SK-MEL-5 (cell line): ENCODE results near the gene TMEM108. TPM values are rescaled to one million over a fixed set of nuclear protein-coding genes. Genes with fewer than 3 reads are reported as not detected.

Experiments
- DNase-seq: peaks from one replicate; pipeline ENCODE4 v3.0.0-alpha.2; 2016; ENCODE audit warnings: low read depth, low spot score
- in situ Hi-C: cut with HindIII; loops from 2 replicates; pipeline ENCODE4 v1.10.0; 2016; ENCODE audit warnings: low sequenced_read_pairs, high pct_unique_total_duplicates, low pct_unique_long_range_greater_than_20kb
- total RNA-seq: library from RNA; depleted of rRNA; stranded (reverse); fragments of >200 nt; shearing (Covaris generic); gene quantifications from 2 replicates; pipeline ENCODE4 v1.2.3, GENCODE V29; 2014

TMEM108 gene
- total RNA-seq, 1 experiment from 2014 or later: 0.13 TPM

DNA sequence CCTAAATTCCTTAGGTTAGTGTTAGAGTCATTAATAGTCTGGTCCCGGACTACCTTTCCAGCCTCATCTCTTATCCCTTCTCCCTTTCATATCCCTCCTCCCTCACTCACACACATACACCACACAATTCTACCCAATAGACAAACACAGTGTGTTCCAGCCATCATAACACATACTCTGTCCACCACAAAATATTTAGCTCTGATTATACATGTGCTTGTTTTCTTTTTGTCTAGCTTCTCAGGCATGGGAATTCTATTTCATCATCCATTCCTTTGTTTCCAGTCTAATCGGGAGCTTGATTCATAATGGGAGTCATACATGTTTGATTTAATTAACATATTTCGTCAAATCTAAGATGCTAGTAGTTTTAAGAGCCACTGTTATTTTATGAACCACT lies 199.8 kb downstream of the TMEM108 start:
- in situ Hi-C loops: no loop called here
- DNase-seq: no peak

DNA sequence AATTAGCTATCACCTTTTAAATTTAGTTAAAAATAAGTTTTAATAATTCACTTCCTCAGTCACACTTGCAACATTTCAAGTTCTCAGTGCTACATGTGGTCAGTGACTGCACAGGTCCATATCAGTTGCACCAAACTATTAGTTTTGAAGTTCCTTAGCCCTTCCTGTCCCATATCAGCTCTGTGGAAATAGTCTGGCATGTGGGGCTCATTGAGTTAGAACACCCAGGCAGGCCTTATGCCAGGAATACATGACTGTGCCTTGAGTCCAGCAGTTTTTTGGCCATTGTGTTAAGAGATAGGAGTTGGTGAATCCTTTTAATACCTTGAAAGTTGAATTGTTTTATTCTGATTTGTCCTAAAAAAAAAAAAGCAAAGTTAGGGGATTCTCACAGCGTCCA lies 207.9 kb downstream of the TMEM108 start:
- no peak for DNase-seq
- in situ Hi-C loops: no loop called here

DNA sequence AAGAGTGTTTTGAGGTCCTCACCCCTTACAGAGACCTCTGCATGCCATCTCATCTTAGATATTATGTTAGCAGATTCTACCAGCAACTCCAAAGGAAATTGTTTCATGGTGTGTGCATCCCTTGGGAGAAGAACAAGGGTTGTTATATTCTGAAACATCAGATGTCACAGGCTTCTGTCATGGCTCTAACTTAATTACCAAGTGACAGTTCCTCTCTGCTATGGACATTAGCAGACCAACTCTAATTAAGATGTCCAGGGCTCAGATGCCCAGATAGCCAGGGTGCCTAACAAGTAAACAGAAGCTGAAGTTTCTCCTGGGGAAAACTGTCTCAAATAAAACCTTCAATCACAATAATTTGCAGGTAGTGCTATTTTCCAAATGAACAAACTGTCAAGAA lies 208.6 kb downstream of the TMEM108 start:
- DNase-seq: no peak
- in situ Hi-C loops: no loop called here

DNA sequence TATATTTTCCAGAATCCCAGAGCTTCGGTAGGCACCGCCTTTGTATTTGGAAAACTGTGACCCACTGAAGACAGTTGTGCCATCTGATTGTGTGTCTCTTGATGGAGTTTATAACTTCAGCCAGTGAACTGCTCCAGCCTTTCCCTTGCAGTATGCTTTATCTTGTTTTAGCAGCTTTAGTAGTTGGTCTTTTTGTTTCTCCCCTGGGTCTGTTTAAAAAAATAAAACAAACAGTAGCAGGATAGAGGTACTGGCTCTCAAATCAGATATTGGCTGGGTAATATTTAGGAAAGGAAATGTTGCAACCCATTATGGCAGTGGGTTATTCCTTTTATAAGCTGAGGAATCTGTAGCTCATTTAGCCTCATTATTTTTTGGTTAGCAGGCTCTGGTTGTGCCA lies 210.2 kb downstream of the TMEM108 start:
- no peak for DNase-seq
- in situ Hi-C loops: no loop called here

DNA sequence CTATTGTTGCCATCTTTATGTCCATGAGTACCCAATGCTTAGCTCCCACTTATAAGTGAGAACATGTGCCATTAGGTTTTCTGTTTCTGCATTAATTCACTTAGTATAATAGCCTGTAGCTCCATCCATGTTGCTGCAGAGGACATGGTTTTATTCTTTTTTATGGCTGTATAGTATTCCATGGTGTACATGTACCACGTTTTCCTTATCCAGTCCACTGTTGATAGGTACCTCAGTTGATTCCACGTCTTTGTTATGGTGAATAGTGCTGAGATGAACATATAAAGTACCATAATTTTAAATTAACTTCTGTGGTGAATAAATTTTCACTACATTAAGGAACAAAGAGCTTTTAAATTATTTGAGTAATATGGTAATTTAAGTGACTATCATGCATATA lies 211.3 kb downstream of the TMEM108 start:
- DNase-seq: no peak
- in situ Hi-C loops: no loop called here

DNA sequence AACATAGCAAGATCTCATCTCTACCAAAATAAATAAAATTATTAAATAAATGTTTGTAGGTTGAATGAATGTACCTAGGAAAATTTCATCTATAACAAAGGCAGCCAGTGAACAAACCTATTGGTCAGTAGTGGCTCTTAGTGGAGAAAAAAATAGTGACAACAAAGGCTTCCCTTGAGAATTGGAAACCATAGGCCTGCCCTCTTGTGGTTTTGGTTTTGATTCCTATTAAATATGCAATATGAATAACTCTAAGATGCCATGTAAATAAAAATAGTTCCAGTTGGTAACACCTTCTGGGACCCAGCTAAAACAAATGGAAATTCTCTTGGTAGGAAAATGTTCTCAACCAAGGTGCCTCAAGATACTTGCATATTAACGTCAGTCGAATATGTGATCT lies 216.0 kb downstream of the TMEM108 start:
- in situ Hi-C loops: no loop called here

DNA sequence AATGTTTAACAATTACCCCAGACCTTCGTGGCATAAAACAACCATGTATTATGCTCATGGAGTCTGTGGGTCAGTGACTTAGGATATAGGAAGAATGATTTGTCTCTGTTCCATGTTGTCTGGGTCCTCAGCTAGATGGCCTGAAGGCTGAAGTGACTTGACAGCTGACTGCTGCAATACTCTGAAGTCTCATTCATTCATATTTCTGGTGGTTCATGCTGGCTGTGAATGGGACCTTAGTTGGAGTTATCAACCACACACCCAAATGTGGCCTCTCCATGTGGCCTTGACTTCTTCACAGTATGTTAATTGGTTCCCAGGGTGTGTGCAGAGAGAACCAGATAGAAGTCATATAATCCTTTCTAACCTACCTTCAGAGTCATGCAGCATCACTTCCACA lies 216.5 kb downstream of the TMEM108 start:
- in situ Hi-C loops: no loop called here
- peak; percentile 36 for DNase-seq

More for the DNA sequence above, 216.0 kb downstream of the TMEM108 start:
- DNase-seq: no peak

DNA sequence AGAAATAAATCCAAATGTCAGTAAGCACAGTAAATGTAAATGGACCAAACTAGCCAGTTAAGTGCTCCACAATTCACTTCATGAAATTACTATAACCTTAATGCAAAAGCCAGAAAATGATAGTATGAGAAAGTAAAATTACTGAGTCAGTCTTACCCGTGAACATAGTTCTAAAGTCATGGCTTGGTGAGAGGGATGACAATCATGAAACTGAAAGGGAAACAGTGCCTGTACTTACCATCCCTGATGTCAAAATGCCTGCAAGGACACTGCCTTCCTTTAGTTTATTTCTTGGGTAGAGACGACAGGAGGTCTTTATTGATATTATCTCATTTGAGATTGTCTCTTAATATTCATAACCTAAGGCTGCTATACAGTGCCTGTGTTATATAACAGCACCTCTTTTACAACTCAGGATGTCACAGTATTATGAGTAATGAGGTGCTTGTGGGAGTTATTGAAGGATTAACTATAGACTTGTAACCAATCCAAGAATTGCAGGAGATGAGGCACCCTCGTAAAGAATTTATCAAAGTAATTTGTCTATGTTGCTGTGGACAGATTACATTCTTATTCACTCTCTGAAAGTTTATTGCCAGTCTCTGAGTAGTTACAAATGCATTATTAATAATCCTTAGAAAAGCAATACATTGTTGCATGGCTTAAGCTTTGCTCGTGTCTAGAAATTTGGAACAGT lies 218.7 kb downstream of the TMEM108 start:
- in situ Hi-C loops: no loop called here
- DNase-seq: no peak

DNA sequence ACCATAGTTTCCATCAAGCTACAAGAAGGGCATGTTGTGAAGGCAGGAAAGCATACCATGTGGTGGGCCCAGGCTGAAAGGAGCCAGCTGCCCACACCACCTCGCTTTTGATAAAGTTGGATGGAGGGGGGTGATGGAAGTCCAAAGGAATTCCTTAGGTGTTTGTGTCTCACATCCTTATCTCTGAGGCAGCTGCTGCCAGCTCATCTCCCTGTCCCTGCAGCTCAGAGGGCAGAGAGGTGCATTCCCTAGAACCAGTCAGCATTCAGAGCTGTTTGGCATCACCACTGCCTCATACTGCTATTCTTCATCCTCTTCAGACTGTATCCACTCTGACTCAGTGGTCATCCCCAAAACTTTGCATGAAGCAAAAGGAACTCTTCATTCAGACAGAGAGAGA lies 220.2 kb downstream of the TMEM108 start:
- DNase-seq: no peak
- in situ Hi-C loops: no loop called here

DNA sequence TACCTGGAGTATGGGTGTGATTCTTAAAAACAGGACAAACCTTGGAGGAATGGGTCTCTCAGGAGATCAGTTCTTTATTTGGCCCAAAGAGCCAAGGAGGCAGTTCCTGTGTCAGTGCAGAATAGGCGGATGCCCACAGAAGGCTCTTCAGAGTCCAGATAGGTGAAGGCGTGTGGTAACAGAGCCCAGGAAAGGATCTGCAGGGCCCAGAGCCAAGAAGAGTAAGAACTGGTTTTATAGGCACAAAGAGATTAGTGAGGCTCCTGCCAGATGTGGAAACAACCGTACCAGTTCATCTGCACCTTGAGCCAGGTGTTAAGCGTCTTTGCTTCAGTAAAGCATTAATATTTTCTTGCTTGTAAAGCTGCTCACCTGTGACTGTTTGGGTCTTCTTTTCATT lies 221.6 kb downstream of the TMEM108 start:
- DNase-seq: no peak
- in situ Hi-C loops: no loop called here

DNA sequence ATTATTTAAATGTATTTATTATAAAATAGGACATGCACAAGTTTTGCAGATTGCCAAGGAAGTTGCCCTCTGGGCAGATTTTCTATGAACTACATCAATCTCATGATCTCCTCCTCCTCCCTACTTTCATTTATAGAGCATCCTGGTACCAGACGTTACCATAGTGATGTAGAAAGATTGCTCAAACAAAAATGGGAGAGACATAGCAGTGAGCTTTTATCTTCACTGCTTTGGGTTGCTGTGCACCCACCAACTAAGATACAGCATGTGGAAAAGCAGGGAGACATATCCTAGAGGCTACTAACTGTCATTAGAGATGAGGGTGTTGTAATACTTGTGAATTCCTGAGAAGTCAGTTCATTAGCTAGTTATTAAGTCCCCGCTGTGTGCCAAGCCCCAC lies 224.1 kb downstream of the TMEM108 start:
- in situ Hi-C loops: no loop called here
- no peak for DNase-seq

DNA sequence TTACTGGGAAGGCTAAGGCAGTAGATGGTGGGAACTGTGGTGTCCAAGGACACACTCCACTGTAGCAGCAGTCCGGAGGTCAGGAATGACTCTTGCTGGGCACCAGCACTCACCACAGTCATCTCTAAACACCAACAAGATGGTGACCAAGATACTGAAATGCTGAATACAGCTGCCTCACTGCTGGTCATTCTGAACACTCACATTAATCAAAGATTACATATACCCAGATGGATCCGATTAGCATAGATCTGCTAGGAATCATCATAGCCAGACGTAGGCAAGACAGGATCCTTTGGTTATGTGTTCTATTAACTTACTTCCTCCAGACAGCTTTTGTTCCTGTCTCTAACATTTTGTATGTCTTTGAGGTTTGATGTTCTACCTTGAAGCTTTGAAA lies 226.7 kb downstream of the TMEM108 start:
- in situ Hi-C loops: no loop called here
- no peak for DNase-seq

DNA sequence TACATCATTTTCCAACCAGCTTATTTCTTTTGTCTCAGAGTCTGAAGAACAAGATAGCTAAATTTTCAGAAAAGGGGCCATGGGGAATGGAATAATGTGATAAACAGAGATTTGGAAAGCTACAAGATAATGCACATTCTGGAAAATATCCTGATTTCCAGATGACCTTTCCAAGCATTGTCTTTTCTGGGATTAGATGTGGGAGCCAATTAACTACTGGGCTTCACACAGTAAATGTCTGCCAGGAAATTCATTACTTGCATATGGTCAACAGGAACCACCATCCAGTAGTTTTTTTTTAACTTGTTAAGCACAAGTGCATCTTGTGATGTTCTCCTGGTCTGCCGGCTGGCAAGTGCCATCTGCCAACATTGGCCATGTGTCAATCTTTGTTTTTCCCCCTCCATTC lies 230.5 kb downstream of the TMEM108 start:
- in situ Hi-C loops: no loop called here
- DNase-seq: no peak

DNA sequence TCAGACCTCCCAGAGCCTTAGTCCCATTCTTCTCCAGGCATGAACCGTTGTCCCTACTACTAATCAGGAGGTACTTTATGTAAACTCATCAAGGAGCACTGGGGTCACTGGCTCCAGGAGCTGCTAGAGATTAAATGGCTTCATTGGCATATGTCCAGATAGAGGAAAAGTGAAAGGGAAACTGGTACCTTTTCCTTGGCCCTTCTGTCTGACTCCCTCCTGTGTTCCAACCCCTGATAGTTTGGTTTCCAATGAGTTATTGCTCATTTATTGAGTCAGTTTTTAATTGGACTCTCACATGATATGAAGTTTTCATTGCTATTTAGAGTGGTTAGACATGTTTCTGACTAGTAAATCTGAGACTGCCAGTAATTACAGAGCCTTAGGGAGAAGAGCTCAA lies 231.2 kb downstream of the TMEM108 start:
- DNase-seq: no peak

DNA sequence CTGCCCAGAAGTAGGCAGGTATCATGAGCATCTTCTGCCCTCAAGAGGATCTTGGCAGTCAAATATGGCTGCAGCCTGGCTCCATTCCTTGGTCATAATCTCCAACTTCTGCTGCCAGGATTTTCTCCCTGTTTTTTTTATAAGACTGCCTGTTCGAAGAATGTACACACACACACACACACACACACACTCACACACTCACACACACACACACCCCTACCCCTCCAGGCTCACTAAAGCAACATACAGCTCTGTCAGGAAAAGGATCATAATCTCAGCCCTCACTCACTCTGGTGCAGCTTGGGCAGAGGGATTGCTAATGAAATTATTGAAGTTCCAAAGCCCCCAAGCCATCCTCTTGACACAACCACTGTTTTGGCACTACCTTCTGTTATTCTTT lies 232.4 kb downstream of the TMEM108 start:
- no peak for DNase-seq
- in situ Hi-C loops: no loop called here

More for the DNA sequence above, 231.2 kb downstream of the TMEM108 start:
- in situ Hi-C loops: no loop called here

DNA sequence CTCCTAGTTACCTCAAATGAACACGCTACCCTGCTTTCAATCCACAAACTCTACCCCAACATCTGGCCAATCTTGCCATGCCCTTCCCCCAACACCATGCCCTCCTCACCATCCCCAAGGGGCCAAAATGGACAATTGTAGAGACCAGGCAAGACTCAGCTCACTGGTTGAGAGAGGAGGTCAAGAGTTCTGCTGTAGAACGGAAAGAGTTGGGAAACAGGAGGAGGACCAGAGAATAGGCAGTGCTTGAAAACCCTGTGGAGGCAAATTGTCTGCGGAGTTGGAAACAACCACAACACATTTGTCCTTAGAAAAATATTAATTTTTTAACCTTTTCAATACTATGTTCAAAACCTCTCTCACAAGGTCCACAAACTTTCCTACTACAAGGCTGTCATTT lies 232.9 kb downstream of the TMEM108 start:
- in situ Hi-C loops: no loop called here

DNA sequence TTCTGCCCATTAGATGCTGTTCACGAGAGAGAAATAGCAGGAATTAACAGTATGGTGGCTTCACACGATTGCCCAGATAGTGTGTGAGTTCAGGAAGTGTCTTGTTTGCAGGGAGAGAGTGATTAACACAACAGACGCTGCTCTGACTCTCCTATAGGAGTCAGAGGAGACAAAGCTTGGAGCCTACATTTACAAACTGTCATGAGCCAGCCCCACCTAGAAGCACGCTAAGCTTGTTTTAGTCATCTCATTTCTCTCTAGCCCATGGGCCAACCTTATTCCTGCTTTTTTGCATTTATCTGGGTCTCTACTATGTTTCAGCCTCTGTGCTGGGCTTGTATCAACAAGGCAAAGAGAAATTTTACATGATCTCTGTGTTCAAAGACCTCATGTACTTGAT lies 233.3 kb downstream of the TMEM108 start:
- in situ Hi-C loops: no loop called here
- DNase-seq: no peak

More for the DNA sequence above, 232.9 kb downstream of the TMEM108 start:
- DNase-seq: no peak

DNA sequence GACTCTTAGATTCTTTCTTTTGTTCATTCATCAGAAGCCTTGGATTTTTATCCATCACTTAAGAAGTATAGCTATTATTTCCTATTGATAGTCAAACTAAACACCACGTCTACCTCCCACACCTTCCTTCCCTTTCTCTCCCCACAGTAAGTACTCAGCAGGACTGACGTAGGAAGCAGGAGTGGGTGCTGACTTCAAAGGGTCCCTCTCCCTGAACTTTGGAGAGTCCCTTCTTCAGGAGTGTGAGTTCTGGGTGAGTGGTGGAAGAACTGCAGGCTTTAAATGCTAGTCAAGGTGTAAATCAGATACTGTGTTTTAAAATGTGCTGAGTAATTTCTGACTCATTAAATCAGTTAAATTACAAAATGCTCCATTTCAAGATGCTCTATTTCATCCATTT lies 235.2 kb downstream of the TMEM108 start:
- in situ Hi-C loops: no loop called here
- DNase-seq: no peak

DNA sequence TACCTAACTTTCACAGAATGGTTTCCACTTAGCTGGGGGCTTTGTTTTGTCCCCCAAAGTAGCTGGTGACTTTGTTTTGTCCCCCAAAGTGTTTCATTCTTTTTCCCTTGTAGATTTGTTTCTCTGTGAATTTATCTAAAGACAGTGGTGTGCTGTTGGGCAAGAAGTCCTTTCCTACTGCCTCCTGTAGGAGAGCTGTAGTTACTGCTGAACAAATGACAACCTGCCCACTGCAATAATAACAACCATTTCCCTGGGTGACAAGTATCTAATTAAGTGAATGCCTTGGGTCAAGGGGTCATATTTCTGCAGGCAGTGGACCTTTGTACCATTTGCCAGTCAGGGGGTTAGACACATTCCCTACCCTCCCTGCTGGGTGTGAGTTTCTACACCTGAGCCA lies 236.3 kb downstream of the TMEM108 start:
- in situ Hi-C loops: no loop called here
- DNase-seq: peak; percentile 6

DNA sequence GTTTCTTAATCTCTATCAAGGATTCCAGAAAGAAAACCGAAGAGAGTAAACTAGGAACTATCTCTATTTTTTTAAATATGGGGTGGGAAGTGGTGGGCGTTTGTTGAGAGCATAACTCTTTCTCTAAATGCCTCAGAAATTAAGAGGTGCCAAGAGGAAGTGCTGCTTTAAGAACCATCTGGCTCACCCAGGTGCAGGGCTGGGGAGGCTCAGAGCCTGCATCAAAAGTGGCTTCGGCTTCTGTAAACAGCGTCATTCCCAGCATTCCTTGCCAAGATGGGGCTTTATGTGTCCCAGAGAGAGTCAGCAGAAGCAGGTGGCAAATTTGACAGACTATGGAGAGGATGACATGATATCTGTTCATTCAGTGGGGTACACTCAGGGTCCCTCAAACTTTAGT lies 238.4 kb downstream of the TMEM108 start:
- in situ Hi-C loops: no loop called here
- DNase-seq: no peak
